GM12875 (cell line): ENCODE results near the gene RWDD3.

ENCODE experiments used
- H3K4me3 ChIP-seq: one replicate; pipeline ENCODE4 v1.5.1; 2011; ENCODE audit warnings: low read depth, low read length, control low read depth
- CTCF ChIP-seq: IDR thresholded peaks from 2 replicates; pipeline ENCODE4 v1.5.1; 2011; ENCODE audit warnings: low read depth, mild to moderate bottlenecking, control low read depth, inconsistent platforms, low read length, moderate library complexity, borderline replicate concordance; ENCODE audit not compliant: insufficient read depth

Gene RWDD3

GRCh38 chr1:95219407-95219806 is 14.6 kb upstream of the RWDD3 start:
- H3K4me3 ChIP-seq = no peak overlapping the region
- TF ChIP-seq CTCF = no peak

GRCh38 chr1:95221306-95221705 is 12.7 kb upstream of the RWDD3 start:
- no peak for TF ChIP-seq CTCF
- H3K4me3 ChIP-seq = no peak overlapping the region

- no peak overlapping the region for H3K4me3 ChIP-seq
- no peak for TF ChIP-seq CTCF
Observed at GRCh38 chr1:95222629-95223028, 11.4 kb upstream of the RWDD3 start.

- H3K4me3 ChIP-seq = no peak overlapping the region
- TF ChIP-seq CTCF = no peak
Observed at GRCh38 chr1:95223110-95223509, 10.9 kb upstream of the RWDD3 start.

- H3K4me3 ChIP-seq = no peak overlapping the region
- no peak for TF ChIP-seq CTCF
Observed at GRCh38 chr1:95226781-95227660, 7.0 kb upstream of the RWDD3 start.

GRCh38 chr1:95229037-95229436 is 5.0 kb upstream of the RWDD3 start:
- H3K4me3 ChIP-seq = no peak overlapping the region
- TF ChIP-seq CTCF = no peak

- TF ChIP-seq CTCF = no peak
- H3K4me3 ChIP-seq = no peak overlapping the region
Observed at GRCh38 chr1:95229706-95230105, 4.3 kb upstream of the RWDD3 start.
